ENCODE results near the gene TCFL5.
A peak's percentile ranks its signal among the peaks of the same experiment; 100 is the strongest.

The TCFL5 gene

GRCh38 chr20:62861726-62862336 is at the start of gene TCFL5:
Gene TCFL5, minus strand, starts transcription at chr20:62861822. Its CDS starts 152 bp downstream, at chr20:62861670.
- peak; percentile 83 to 87 for DNase-seq (ENCODE audit: low read depth in 2 of 2)

DNA sequence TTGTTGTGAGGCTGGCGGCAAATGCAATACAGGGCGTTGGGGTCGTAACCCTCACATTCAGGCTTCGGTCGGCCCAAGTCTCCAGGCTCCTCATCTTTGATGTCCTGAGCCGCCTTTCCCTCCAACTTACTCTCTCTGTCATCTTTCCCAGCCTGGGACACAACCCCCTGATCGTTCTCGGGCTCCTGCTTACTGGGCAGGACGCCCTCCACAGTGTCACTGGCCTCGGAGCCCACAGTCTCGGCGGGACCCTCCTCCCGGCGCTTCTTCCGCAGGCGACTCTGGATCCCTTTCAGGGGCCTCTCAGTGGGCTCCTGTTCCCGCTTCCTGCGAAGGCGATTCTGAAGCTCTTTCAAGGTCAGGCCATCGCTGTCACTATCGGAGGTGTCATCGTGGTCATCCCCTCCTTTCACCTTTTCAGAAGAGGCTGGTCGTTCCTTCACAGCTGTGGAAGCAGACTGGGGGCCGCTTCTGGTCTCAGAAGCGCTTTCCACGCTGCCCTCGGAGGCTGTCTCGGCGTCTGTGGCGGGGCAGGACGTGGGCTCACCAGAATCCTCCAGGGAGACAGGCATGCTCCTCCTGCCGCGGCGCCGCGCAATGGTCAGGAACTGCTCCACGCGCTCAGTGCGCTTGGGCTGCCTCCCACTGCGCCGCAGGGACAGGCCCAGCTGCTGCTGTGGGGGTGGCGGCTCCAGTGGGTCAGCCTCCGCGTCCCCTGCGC is 49.3 kb upstream of the TCFL5 start:
- no peak for DNase-seq (ENCODE audit: low read depth in 2 of 2)

GRCh38 chr20:62910217-62910766 is 48.7 kb upstream of the TCFL5 start:
- DNase-seq (ENCODE audit: low read depth in 2 of 2): no peak

- no peak for DNase-seq (ENCODE audit: low read depth in 2 of 2)
Observed at GRCh38 chr20:62908971-62909791, 47.6 kb upstream of the TCFL5 start.

DNA sequence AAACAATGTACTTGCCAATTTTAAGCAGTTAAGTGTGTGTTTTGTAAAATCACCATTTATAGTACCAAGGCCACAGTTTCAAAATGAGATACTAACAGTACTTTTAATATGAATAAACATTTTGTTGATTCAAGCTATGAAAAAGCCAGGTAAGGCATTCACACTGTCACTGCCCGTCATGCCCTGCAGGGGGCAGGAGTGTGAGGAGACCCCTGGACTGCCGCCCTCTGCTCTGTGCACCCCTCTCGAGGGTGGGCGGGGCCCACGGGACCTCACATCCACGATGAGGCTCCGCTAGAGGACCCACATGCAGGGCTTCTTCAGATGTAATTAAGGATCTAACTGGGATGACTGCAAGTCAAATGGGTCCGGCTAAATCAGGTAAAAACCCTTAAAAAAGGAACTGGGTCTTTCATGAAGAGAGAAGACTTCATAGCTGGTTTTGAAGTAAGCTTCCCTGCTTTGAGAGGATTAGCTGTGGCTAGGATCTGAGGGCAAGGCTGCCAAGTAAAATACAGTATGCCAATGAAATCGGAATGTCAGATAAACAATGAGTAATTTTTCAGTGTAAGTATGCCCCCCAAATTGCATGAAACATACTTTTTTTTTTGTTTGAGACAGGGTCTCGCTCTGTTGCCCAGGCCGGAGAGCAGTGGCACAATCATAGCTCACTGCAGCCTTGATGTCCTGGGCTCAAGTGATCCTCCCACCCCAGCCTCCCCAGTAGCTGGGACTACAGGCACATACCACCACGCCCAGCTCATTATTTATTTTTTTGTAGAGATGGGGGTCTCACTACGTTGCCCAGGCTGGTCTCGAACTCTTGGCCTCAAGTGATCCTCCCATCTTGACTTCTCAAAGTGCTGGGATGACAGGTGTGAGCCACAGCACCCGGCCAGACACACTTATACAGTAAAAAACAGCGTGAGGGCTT is 46.0 kb upstream of the TCFL5 start:
- DNase-seq (ENCODE audit: low read depth in 2 of 2): no peak

GRCh38 chr20:62906647-62907375 is 45.2 kb upstream of the TCFL5 start:
- DNase-seq (ENCODE audit: low read depth in 2 of 2): no peak

DNA sequence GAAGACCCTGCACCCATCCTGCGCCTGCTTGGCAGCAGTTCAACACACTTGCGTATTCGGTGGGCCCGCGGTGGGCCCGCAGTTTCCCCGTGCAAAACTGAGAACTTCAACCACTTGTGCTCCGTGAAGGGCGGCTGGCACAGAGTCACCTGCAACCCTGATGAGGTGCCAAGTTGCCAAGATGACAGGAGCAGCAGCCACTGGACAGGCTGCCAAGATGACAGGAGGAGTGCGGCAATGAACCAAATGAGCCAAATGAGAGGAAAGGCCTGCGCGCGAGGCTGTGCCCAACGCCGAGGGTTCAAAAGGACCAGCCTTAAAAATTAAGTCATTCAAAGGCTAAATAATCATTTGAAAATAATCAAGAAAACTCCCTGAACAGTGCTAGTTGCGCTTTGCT is 44.6 kb upstream of the TCFL5 start:
- no peak for DNase-seq (ENCODE audit: low read depth in 2 of 2)

- no peak for DNase-seq (ENCODE audit: low read depth in 2 of 2)
Observed at GRCh38 chr20:62905536-62906117, 44.0 kb upstream of the TCFL5 start.

DNA sequence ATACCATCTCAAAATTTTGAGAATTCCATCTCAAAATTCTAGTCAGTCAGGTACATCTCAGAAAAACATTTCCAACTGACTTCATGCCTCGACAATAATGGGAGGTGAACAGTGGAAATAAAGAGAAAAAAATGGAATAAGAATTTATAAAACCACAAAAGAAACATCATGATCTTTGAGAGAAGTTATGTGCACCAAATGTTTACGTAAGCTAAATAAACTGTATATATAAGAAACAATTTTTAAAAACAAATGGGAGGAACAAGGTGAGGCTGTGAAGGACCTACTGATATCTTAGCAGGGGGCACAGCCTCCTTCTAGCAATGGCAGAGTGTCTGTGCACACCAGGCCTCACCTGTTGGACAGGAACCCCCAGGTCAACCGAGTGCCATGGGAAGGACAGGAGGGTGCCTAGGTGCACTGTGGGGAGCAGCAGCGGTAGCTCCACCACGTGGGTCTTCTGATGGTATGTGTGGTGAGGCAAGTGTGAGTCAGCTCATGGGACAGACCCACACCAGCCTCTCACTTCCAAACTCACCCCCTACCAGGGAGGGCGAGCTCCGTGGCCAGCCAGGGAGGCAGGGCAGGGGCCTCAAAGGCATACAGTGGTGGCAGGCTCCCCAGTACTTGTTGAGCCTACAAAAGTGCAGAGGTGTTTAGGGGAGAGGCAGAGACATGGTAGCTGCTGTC is 41.4 kb upstream of the TCFL5 start:
- DNase-seq (ENCODE audit: low read depth in 2 of 2): no peak

DNA sequence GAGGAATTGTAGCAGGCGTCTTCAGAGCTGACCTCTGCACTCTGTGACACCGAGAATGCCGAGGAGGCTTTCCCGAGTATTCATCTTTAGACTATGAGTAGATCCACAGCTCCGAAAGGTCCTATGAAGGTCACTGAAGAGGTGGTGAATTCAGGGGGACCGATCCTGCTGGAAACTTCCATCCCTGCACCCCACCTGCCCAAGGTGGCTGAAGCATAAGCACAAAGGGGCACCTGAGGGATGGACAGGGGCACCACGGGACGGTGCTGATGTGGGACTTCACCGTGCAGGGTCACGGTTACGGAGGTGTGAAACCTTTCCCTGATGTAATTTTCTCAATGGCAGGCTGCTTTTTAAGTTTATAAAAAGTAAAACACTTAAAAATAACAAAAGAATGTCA is 40.3 kb upstream of the TCFL5 start:
- DNase-seq (ENCODE audit: low read depth in 2 of 2): no peak

GRCh38 chr20:62900692-62901584 is 39.3 kb upstream of the TCFL5 start:
- no peak for DNase-seq (ENCODE audit: low read depth in 2 of 2)

- DNase-seq (ENCODE audit: low read depth in 2 of 2): peak; percentile 45 to 54
Observed at GRCh38 chr20:62900052-62900691, 38.5 kb upstream of the TCFL5 start.

DNA sequence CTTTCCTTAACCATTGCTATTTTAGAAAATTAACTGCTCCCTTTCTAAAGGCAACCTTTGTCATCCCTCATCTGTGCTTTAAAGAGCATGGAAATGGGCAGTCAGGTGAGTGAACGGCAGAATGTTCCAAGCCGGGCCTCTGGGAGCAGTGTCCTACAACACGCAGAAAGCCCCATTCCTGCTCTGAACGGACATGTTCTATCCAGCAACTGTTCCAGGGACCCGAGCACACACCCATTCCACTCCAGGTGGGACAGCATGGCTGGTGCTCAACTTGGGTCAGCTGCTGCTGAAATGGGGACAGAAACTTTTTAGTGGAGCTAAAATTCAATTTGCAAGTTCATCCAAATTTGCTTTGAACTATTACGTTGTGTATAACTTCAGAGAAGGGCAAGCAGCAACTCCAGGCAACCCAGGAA is 38.0 kb upstream of the TCFL5 start:
- no peak for DNase-seq (ENCODE audit: low read depth in 2 of 2)

GRCh38 chr20:62898970-62899632 is 37.5 kb upstream of the TCFL5 start:
- no peak for DNase-seq (ENCODE audit: low read depth in 2 of 2)

DNA sequence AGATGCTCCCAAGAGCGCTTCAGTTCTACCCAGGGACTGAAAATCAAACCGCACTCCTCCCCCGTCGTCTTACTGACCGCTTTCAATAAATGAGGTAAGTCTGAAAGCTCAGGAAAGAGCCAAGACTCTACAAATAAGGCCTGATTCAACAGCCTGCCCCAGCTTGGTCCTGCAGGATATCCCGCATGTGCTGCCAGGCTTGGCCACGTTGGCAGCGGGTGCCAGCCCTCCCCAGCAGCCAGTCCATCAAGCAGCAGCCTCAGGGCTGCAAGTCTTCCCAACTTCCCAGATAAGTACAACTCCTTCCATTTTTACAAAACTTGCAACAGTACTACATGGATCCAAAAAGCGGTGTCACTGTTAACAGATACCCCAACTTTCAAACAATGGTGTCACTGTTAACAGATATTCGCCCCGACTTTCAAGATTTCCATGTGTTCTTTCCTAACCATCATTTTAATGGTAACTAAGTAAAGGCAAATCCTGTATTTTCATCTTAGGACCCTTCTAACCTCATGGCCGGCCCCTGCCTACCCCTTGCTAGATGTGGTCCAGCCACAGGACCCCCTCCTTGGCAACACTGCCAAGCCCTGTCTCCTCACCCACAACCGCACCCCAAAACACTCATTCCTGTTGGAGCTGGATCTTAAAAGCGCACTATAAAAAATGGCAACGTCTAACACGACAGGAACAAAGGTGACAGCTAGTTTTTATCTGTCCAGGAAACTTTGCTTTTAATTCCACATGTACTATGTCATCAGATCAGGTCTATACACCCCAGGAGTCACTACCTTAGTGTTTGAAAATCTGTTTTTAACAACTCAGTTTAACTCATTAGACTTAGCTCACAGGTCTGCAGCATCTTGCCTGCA is 36.7 kb upstream of the TCFL5 start:
- no peak for DNase-seq (ENCODE audit: low read depth in 2 of 2)

DNA sequence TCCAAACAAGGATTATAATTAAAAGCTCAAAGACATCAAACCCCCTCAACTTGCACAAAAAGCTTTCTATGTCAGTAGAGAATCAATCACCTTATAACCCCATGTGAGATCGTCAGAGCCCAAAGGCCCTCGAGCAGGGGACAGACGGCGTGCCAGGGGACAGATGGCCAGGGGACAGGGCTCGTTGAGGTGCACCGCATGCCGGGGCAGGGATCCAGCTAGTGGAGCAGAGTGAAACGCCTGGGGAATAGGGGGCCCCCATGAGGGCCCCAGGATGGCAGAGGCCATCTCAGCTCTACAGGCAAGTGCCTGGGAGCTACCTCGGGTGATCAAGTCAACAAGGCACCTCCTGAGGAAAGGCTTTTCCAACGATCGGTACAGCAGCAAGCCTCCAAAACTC is 36.0 kb upstream of the TCFL5 start:
- no peak for DNase-seq (ENCODE audit: low read depth in 2 of 2)

DNA sequence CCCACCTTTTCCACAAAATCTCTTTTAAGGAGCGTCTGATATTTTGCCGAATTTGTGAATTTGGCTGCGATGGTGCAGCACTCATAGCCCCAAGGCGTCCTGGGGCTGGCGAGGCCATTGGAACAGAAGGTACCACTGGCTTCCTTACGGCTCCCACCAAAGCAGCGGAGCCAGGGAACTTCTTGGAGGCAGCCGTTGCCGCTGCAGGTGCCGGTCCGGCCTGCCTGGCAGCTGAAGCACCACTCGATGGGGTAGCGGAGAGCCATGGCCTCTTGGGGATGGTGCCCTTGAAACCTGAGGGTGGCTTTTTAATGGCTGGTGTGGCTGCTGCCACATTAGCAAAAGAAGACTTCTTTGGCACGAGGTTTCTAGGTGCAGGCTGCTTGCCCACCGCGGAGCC is 34.9 kb upstream of the TCFL5 start:
- no peak for DNase-seq (ENCODE audit: low read depth in 2 of 2)

All from stimulated activated CD8-positive, alpha-beta memory T cell treated with anti-CD3 and anti-CD28 coated beads, Interleukin-15, amount 100 ng/mL, for 4 hours (primary cell).